Psoas muscle (tissue), 8 donors: ENCODE measurements around the gene HMX2. TPM values are rescaled to one million over a fixed set of nuclear protein-coding genes. Genes with fewer than 3 reads are reported as not detected.

Source experiments
- ATAC-seq, 4 donors: fragments of 200-7000 bp; cut with Tn5 transposase; one replicate each; pipeline ENCODE4 v1.9.1; 2020; ENCODE audit warnings: moderate library complexity in 3 of 4, mild to moderate bottlenecking in 2 of 4
- DNase-seq, 2 donors: peaks; one replicate each; pipeline ENCODE4 v3.0.0-alpha.2; 2020
- H3K27ac ChIP-seq: fragments of 200-600 bp; one replicate; pipeline ENCODE4 v1.8.0; 2022
- H3K27me3 ChIP-seq, 3 donors: fragments of 200-600 bp in 1 of 3; one replicate each; pipeline versions ENCODE4 v1.6.1 to v1.8.0; 2013 to 2022; ENCODE audit warnings: low read length in 2 of 3, mild to moderate bottlenecking in 2 of 3, moderate library complexity in 1 of 3; ENCODE audit not compliant: insufficient read depth in 3 of 3
- H3K36me3 ChIP-seq, 2 donors: fragments of 200-600 bp in 1 of 2; one replicate each; pipeline versions ENCODE4 v1.6.1 to v1.8.0; 2013 to 2022; ENCODE audit warnings: low read depth in 1 of 2, mild to moderate bottlenecking in 1 of 2, moderate library complexity in 1 of 2; ENCODE audit not compliant: insufficient read depth in 1 of 2
- H3K4me1 ChIP-seq: fragments of 200-600 bp; one replicate; pipeline ENCODE4 v1.8.0; 2022
- H3K4me3 ChIP-seq: fragments of 200-600 bp; one replicate; pipeline ENCODE4 v1.8.0; 2022; ENCODE audit warnings: mild to moderate bottlenecking
- H3K9me3 ChIP-seq: fragments of 200-600 bp; one replicate; pipeline ENCODE4 v1.8.0; 2022
- WGBS, 3 donors: extraction: QIAGEN DNeasy Blood & Tissue Kit; methylation state at CpG; one replicate each; pipeline versions ENCODE4 v1.1.6 to v1.1.7; 2013; 5-methylcytosine and 5-hydroxymethylcytosine counted together
- intact Hi-C, 2 donors: fragments of 100-400 bp; cut with DNase I; formaldehyde crosslinking; loops; one replicate each; pipeline versions ENCODE4 v1.11.0 to v1.14.2; 2022
- polyA plus RNA-seq, 3 donors: library from polyadenylated mRNA; stranded (reverse); fragments of 200-250 nt; gene quantifications; one replicate each; pipeline ENCODE4 v1.2.3, GENCODE V29; 2013
- total RNA-seq, 4 donors: library from RNA; stranded (reverse); fragmentation: NEBNext Ultra II Directional in 2 of 4; extraction: Animal tissue kit (Norgen Biotek cat#: 25700) in 2 of 4; gene quantifications; one replicate each; pipeline versions ENCODE4 v1.2.1 to v1.2.4, GENCODE V29; 2021 to 2023
- TF ChIP-seq, protein P1 (sequence below): fragments of 200-600 bp; IDR thresholded peaks from one replicate; pipeline ENCODE4 v1.8.0; 2022; ENCODE audit warnings: antibody characterized with exemption
- donor health status: healthy with polysubstance abuse.
- donor health status: DM: no; HTN: no; CAD: no; lungs with moderate emphysema.
- donor health status: Bipolar disorder and iron deficiency.
- donor health status: healthy.
- donor health status: DM: yes; HTN: yes; CAD: no.
- donor health status: DM: no; HTN: no; CAD: no.
- donor health status: DM: no; HTN: no; CAD: no.
- donor health status: DM: yes; HTN: yes; CAD: no.

HMX2 gene
- total and polyA plus RNA-seq, 7 donors = not detected

DNA sequence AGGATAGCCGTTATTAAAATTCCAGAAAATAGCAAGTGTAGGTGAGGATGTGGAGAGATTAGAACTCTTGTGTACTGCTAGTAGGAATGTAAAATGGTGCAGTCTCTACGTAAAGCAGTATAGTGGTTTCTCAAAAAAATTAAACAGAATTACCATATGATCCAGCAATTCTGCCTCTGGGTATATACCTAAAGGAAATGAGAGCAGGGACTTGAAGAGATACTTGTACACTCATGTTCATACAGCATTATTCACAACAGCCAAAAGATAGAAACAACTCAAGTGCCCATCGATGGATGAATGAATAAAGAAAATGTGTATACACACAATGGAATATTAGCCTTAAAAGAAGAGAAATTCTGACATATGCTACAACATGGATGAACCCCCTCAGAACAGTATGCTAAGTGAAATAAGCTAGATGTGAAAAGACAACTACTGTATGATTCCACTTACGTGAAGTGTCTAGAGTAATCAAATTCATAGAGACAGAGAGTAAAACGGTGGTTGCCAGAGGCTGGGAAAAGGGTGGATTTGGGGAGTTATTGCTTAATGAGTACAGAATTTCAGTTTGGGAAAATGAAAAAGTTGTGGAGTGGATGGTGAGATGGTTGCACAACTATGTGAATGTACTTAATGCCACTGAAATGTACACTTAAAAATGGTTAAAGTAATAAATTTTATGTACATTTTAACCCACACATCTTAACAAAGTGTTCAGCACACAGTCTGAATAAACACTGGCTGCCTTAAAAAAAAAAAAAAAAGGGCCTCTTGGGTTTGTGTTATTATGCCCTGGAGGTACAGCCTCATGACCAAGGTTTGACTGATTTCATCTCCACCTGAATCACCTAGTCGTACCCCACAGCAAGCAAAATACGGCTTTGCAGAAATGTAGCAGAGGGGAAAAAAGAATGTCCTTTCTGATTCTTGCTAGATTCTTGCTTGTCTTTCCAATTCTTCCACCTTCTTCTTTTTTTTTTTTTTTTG, 32.5 kb downstream of the HMX2 start:
- DNase-seq (no peak), ATAC-seq (no peak)
- Histone ChIP-seq H3K4me1 (no peaks in the 10 kb centered on the region), H3K9me3 (peaks cover 22% of the 10 kb centered on the region), H3K27me3 (no peaks in the 10 kb centered on the region), H3K36me3 (peaks cover under 1 to 3% of the 10 kb centered on the region in 2 donors), H3K27ac (no peak overlapping the region), H3K4me3 (no peak overlapping the region)
- intact Hi-C loops = no loop called here
- 88 to 94% (median 92%) methylated on average over 7 of the region's 7 CpGs for WGBS, 3 donors
- TF ChIP-seq, protein P1, sequence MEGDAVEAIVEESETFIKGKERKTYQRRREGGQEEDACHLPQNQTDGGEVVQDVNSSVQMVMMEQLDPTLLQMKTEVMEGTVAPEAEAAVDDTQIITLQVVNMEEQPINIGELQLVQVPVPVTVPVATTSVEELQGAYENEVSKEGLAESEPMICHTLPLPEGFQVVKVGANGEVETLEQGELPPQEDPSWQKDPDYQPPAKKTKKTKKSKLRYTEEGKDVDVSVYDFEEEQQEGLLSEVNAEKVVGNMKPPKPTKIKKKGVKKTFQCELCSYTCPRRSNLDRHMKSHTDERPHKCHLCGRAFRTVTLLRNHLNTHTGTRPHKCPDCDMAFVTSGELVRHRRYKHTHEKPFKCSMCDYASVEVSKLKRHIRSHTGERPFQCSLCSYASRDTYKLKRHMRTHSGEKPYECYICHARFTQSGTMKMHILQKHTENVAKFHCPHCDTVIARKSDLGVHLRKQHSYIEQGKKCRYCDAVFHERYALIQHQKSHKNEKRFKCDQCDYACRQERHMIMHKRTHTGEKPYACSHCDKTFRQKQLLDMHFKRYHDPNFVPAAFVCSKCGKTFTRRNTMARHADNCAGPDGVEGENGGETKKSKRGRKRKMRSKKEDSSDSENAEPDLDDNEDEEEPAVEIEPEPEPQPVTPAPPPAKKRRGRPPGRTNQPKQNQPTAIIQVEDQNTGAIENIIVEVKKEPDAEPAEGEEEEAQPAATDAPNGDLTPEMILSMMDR = no peak

DNA sequence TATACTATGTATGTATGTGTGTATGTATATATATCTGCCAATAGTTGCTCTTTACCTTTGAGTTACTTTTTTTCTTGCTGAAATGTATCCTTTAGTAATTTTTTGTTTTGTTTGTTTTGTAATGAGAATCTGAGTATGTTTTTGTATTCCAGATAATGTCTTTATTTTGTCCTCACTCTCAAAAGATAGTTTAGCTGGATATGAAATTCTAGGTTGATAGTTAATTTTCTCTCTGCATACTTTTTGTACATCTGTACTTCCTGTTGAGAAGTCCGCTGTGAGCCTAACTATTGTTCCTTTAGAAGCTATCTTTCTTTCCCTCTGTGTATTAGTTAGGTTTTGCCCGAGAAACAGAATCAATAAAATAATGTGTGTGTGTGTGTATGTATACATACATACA, 35.8 kb downstream of the HMX2 start:
- no peak for DNase-seq
- ATAC-seq = no peak
- intact Hi-C loops = no loop called here
- H3K27ac ChIP-seq = no peak overlapping the region
- no peaks in the 10 kb centered on the region for H3K4me1 ChIP-seq
- 96 to 98% (median 98%) methylated on average over 2 of the region's 2 CpGs for WGBS, 3 donors
- H3K36me3 ChIP-seq = peaks cover 3 to 10% of the 10 kb centered on the region in 2 donors
- H3K9me3 ChIP-seq = peaks cover 22% of the 10 kb centered on the region
- TF ChIP-seq, protein P1 = no peak
- H3K4me3 ChIP-seq = no peak overlapping the region
- no peaks in the 10 kb centered on the region for H3K27me3 ChIP-seq

DNA sequence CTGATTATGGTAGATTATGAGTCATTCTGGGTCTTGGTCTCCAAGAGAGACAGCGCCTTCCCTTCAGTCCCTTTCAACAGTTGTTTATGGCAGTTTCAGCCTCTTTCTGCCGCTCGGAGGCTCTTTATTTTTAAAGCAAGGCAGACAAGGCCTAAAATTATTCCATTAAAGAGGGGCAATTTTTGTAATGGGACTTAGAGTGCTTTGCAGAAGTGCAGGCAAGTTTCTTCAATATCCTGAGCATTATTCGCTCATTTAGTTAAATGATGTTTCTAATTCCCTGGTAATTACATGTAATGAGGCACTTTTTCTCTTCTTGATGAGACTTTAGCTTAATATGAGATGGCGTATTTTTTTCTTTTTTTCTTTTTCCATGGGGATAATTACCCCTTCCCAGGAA, 39.8 kb downstream of the HMX2 start:
- Histone ChIP-seq H3K4me3 (no peak overlapping the region), H3K27me3 (no peaks in the 10 kb centered on the region), H3K4me1 (no peaks in the 10 kb centered on the region), H3K27ac (no peak overlapping the region), H3K9me3 (peaks cover 17% of the 10 kb centered on the region), H3K36me3 (peaks cover 0 to 18% of the 10 kb centered on the region in 2 donors)
- no peak for DNase-seq
- TF ChIP-seq, protein P1 = no peak
- ATAC-seq = no peak
- WGBS, 3 donors = 95 to 98% (median 96%) methylated on average over 5 of the region's 5 CpGs
- intact Hi-C loops = no loop called here

DNA sequence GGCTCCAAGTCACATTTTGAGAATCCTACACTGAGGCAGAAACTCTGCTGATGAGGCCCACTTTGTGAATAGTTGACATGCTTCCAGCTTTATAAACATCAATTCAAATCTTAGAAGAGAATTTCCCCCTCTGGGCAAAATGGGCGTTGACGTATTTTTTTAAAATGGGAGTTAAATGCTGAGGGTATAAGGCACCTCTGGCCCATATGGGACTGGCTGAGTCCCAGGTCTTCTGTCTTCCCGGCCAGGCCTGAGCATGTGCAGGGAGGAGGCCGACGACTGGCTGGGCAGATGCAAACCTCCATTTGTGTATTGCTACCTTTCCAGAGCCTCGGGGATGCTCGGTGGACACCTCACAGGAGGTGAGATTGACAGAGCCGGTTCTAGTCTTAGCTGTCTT, 44.0 kb downstream of the HMX2 start:
- Histone ChIP-seq H3K4me1 (no peaks in the 10 kb centered on the region), H3K27ac (no peak overlapping the region), H3K4me3 (no peak overlapping the region), H3K36me3 (peaks cover 0 to 8% of the 10 kb centered on the region in 2 donors), H3K9me3 (no peaks in the 10 kb centered on the region), H3K27me3 (no peaks in the 10 kb centered on the region)
- TF ChIP-seq, protein P1 = no peak
- intact Hi-C loops = no loop called here
- WGBS, 3 donors = 92 to 93% (median 93%) methylated on average over 8 of the region's 8 CpGs
- ATAC-seq = no peak
- no peak for DNase-seq
